WTC11 (cell line): ENCODE measurements around the gene STYXL2. TPM values are rescaled to one million over a fixed set of nuclear protein-coding genes. Genes with fewer than 3 reads are reported as not detected.

ENCODE experiments used
- ATAC-seq: fragments of 200-7000 bp; cut with Tn5 transposase; 2 replicates; pipeline ENCODE4 v1.10.0; 2021; ENCODE audit warnings: mild to moderate bottlenecking, moderate library complexity
- CTCF ChIA-PET: fragments of 300-600 bp; sonication (Branson Sonifier 250); formaldehyde crosslinking; loops from one replicate; lab custom pipeline; 2021; ENCODE audit warnings: antibody characterized with exemption; lab: Charles Lee
- POLR2A ChIA-PET: fragments of 350-600 bp; sonication (Branson Sonifier 250); formaldehyde crosslinking; loops from one replicate; lab custom pipeline; 2021; ENCODE audit warnings: antibody characterized with exemption; lab: Charles Lee
- DNase-seq: peaks from one replicate; pipeline ENCODE4 v3.0.0; 2021; ENCODE audit warnings: low spot score
- H3K27ac Mint-ChIP-seq: 2 replicates; pipeline ENCODE4 v1.8.0; 2021; ENCODE audit warnings: mixed read lengths
- H3K27me3 Mint-ChIP-seq: 2 replicates; pipeline ENCODE4 v1.8.0; 2021; ENCODE audit warnings: low read depth, mild to moderate bottlenecking, moderate library complexity, mixed read lengths
- H3K36me3 Mint-ChIP-seq: 2 replicates; pipeline ENCODE4 v1.8.0; 2021; ENCODE audit warnings: mixed read lengths
- H3K4me1 Mint-ChIP-seq: 2 replicates; pipeline ENCODE4 v1.8.0; 2022; ENCODE audit warnings: mixed read lengths
- H3K4me3 Mint-ChIP-seq: 2 replicates; pipeline ENCODE4 v1.8.0; 2021; ENCODE audit warnings: mild to moderate bottlenecking, moderate library complexity, mixed read lengths
- H3K9me3 Mint-ChIP-seq: 2 replicates; pipeline ENCODE4 v1.8.0; 2021; ENCODE audit warnings: mixed read lengths
- CREB1 ChIP-seq: sonication (generic); formaldehyde crosslinking; IDR thresholded peaks from 2 replicates; pipeline ENCODE4 v1.8.0; 2023; ENCODE audit warnings: mild to moderate bottlenecking, missing genetic modification reagents
- CTCF ChIP-seq: fragments of 200-600 bp; IDR thresholded peaks from 2 replicates; pipeline ENCODE4 v1.8.0; 2022; ENCODE audit warnings: antibody characterized with exemption
- ETV6 ChIP-seq: sonication (generic); formaldehyde crosslinking; IDR thresholded peaks from 2 replicates; pipeline ENCODE4 v1.8.1; 2022; ENCODE audit warnings: mild to moderate bottlenecking, missing genetic modification reagents
- FOXJ3 ChIP-seq: sonication (generic); formaldehyde crosslinking; IDR thresholded peaks from 2 replicates; pipeline ENCODE4 v1.9.0; 2021; ENCODE audit warnings: missing genetic modification reagents, mild to moderate bottlenecking, borderline replicate concordance
- GRHL2 ChIP-seq: fragments of 250-450 bp; sonication (Bioruptor Pico); IDR thresholded peaks from 2 replicates; pipeline ENCODE4 v1.8.0; 2022; ENCODE audit warnings: mild to moderate bottlenecking, moderate library complexity; ENCODE audit not compliant: insufficient replicate concordance, severe bottlenecking
- HMGA2 ChIP-seq: fragments of 250-450 bp; sonication (Bioruptor Pico); IDR thresholded peaks from 2 replicates; pipeline ENCODE4 v1.4.0; 2021; ENCODE audit warnings: mild to moderate bottlenecking, moderate library complexity
- IRF2 ChIP-seq: sonication (generic); formaldehyde crosslinking; IDR thresholded peaks from 2 replicates; pipeline ENCODE4 v1.8.0; 2022; ENCODE audit warnings: low read depth, missing genetic modification reagents, borderline replicate concordance
- MLX ChIP-seq: sonication (generic); formaldehyde crosslinking; IDR thresholded peaks from 2 replicates; pipeline ENCODE4 v1.8.1; 2023; ENCODE audit warnings: mild to moderate bottlenecking, missing genetic modification reagents, moderate library complexity
- NFATC4 ChIP-seq: fragments of 250-450 bp; sonication (Bioruptor Pico); IDR thresholded peaks from 2 replicates; pipeline ENCODE4 v1.9.0; 2021; ENCODE audit warnings: mild to moderate bottlenecking
- PRRX2 ChIP-seq: fragments of 250-450 bp; sonication (Bioruptor Pico); IDR thresholded peaks from 2 replicates; pipeline ENCODE4 v1.8.0; 2021; ENCODE audit warnings: mild to moderate bottlenecking
- RORB ChIP-seq: fragments of 250-450 bp; sonication (Bioruptor Pico); IDR thresholded peaks from 2 replicates; pipeline ENCODE4 v1.9.0; 2021; ENCODE audit warnings: mild to moderate bottlenecking
- TP53 ChIP-seq: sonication (generic); formaldehyde crosslinking; IDR thresholded peaks from 2 replicates; pipeline ENCODE4 v1.8.1; 2023; ENCODE audit warnings: mild to moderate bottlenecking, missing genetic modification reagents
- ZNF512 ChIP-seq: sonication (generic); formaldehyde crosslinking; IDR thresholded peaks from 2 replicates; pipeline ENCODE4 v1.8.1; 2022; ENCODE audit warnings: missing genetic modification reagents, borderline replicate concordance
- ZNF532 ChIP-seq: fragments of 250-450 bp; sonication (Bioruptor Pico); IDR thresholded peaks from 2 replicates; pipeline ENCODE4 v1.9.0; 2021; ENCODE audit warnings: mild to moderate bottlenecking, borderline replicate concordance
- total RNA-seq: library from RNA; stranded (reverse); gene quantifications from 3 replicates; pipeline ENCODE4 v1.2.3, GENCODE V29; 2021
- TF ChIP-seq, protein P1 (sequence below): sonication (generic); formaldehyde crosslinking; IDR thresholded peaks from 2 replicates; pipeline ENCODE4 v1.8.0; 2022; ENCODE audit warnings: mild to moderate bottlenecking, missing genetic modification reagents
- TF ChIP-seq, protein P2 (sequence below): sonication (generic); formaldehyde crosslinking; IDR thresholded peaks from 2 replicates; pipeline ENCODE4 v1.8.1; 2023; ENCODE audit warnings: mild to moderate bottlenecking, missing genetic modification reagents

STYXL2 gene
- total RNA-seq, 1 experiment from 2014 or later: 0.59 TPM

DNA sequence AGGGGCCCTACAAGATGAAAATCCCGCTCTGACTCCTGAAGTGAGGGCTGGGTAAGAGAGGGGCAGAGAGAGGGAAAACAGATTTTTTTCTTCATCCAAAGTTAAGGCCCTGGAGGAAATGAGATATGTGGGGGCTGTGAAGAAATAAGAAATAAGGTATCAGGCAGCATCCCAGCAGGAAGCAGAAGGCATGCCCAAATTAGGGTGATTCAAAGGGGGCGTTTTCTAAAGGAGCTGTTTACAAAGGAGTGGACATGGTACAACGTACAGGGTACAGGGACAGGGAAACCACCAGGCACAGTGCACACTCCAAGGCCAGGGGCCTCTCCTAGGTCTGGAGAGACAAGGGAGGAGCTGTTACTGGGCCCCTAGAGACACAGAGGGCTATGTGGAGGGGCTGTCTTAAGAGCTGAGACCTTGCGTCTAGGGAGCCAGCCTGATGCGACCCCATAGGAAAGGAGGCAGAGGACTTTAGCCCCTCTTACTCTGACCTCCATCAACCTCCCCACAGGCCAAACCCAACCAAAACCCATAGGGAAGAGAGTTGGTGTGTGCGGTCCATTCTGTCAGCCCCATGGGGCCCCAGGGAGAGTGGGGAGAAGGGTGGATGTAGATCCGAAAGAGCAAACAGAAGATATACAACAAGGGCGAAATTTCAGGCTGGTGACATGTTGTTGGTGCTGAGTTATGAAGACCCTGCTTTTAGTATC is 38.6 kb downstream of the STYXL2 start:
- H3K4me1 Mint-ChIP-seq: peaks cover 29% of the 10 kb centered on the region
- CTCF ChIA-PET: no interaction called here
- POLR2A ChIA-PET: interaction anchor here (0.5 kb wide), 1 partner anchor 426 kb away, joined by 3 read pairs; no protein-coding TSS in a partner anchor

More for the DNA sequence above, 38.6 kb downstream of the STYXL2 start:
- ATAC-seq: no peak
- peaks cover 4% of the 10 kb centered on the region for H3K36me3 Mint-ChIP-seq
- no peak for DNase-seq
- H3K9me3 Mint-ChIP-seq: peaks cover 7% of the 10 kb centered on the region
- no peak overlapping the region for H3K4me3 Mint-ChIP-seq
- no peak for TF ChIP-seq NFATC4 (CRISPR knock-in tag)
- TF ChIP-seq RORB: no peak
- no peak for TF ChIP-seq CTCF
- no peak for TF ChIP-seq GRHL2
- TF ChIP-seq, protein P1, sequence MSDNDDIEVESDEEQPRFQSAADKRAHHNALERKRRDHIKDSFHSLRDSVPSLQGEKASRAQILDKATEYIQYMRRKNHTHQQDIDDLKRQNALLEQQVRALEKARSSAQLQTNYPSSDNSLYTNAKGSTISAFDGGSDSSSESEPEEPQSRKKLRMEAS: no peak
- TF ChIP-seq ETV6: no peak
- no peak for TF ChIP-seq MLX
- TF ChIP-seq, protein P2, sequence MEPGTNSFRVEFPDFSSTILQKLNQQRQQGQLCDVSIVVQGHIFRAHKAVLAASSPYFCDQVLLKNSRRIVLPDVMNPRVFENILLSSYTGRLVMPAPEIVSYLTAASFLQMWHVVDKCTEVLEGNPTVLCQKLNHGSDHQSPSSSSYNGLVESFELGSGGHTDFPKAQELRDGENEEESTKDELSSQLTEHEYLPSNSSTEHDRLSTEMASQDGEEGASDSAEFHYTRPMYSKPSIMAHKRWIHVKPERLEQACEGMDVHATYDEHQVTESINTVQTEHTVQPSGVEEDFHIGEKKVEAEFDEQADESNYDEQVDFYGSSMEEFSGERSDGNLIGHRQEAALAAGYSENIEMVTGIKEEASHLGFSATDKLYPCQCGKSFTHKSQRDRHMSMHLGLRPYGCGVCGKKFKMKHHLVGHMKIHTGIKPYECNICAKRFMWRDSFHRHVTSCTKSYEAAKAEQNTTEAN (CRISPR knock-in tag): no peak
- TF ChIP-seq CREB1 (CRISPR knock-in tag): no peak
- TF ChIP-seq PRRX2 (CRISPR knock-in tag): no peak
- no peak for TF ChIP-seq IRF2 (CRISPR knock-in tag)
- TF ChIP-seq HMGA2 (CRISPR knock-in tag): no peak
- TF ChIP-seq TP53: no peak
- no peak for TF ChIP-seq FOXJ3 (CRISPR knock-in tag)
- TF ChIP-seq ZNF512: no peak
- TF ChIP-seq ZNF532: no peak
- H3K27me3 Mint-ChIP-seq: peaks cover 8% of the 10 kb centered on the region
- no peak overlapping the region for H3K27ac Mint-ChIP-seq
